Hematopoietic multipotent progenitor cell treated with erythropoietin and hydrocortisone succinate and interleukin-3 and kit ligand, for 8 days (in vitro differentiated cells): ENCODE data around the gene ARHGAP15.
A peak's percentile ranks its signal among the peaks of the same experiment; 100 is the strongest.

ENCODE experiments used
- DNase-seq: peaks from one replicate; pipeline ENCODE4 v3.0.0-alpha.2; 2015

ARHGAP15 gene

DNA sequence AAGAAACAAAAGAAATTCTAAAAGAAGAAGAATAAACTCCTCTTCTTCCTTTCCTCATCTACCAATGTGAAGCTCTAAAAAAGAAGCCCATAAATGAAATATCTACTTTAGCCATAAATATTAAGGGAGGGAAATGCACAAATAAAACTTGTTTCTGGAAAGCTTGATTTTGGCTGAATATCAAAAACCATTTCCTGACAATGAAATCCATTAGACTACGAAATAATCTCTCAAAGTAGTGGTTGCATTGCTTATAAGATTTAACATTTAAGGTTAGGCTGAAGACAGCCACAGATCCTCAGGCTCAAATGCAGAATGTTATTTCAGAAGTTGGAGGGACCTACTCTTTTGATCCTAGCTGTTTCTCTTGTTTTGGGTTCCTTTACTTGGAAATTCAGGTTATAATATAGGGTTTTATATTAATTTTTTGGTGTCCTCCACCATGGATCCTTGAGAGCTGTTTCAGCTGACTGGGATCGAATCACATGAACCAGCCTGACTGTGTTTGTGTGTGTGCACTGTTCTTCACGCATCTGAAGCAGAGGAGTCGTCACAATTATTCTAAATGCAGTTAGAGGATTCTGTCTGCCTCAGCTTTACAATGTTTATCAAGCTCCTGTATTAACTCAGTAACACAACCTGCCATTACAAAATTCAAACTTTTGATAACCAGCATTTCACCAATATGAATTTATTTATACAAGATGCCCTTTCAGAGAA lies 474.8 kb downstream of the ARHGAP15 start:
- no peak for DNase-seq

DNA sequence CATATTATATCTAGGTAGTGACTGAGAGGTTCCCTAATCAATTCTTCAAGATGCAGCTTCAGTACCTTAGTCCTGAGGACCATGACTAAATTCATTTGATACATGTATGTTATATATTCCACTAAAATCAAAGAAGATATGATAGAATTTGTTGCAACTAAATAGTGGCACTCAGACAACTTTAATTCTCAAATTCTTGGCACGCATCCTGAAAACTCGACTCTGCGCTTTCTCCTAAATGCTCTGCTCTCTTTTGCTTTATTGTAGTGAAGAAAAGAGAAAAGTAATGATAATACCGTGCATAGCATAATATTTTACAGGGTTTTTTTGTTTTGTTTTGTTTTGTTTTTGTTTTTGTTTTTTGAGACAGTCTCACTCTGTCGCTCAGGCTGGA lies 475.3 kb downstream of the ARHGAP15 start:
- DNase-seq: no peak

- DNase-seq: no peak
Observed at GRCh38 chr2:143607231-143608062, 478.2 kb downstream of the ARHGAP15 start.

DNA sequence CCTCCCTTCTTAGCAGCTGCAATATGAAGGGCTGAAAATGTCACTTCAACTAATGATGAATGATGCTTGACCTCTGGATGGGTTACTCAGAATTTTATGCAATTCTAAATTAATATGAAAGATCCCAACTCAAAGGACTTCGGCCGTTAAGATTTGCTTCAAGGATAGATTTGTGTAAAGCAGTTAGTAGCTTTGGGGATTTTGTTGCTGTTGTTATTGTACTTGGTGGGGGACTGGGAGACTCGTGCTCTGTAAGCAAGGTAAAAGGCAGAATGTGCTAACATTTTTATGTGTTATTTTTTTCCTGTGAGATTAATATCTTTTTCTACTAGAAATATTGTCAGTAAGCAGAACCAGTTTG lies 478.8 kb downstream of the ARHGAP15 start:
- DNase-seq: no peak

DNA sequence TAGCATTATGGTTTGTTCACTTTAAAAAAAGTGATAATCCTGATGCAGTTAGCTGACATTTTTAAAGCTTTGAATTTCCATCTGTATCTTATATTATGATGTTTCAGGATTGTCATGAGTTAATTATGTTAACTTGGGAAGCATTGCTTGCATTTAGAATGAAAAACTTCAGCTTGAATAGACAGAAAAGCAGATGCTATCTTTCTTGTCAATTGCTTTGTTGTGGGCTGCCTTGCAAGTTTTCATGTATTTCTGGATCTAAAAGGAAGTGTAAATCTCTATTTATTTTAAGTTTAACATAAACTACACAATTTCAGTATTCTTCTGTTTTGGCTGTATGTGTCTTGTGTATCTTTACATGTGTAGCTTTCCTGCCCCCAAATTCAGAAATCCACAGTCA lies 479.5 kb downstream of the ARHGAP15 start:
- no peak for DNase-seq

DNA sequence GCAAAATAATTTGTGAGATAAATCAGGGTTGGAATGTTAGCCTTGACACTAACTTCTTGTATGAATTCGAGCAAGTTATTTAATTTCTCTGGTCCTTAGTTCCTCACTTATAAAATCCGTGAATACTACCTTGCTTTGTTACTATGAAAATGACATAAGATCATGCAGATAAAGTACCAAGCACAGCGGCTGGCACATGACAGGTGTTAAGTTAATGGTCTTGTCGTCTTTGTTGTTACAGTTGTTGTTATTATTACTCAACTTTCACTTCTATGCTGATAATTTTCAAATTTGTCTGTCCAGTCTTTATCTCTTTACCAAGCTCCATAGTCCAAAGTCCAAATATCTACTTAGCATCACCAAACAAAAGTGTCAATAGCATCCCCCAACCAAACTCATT lies 482.1 kb downstream of the ARHGAP15 start:
- no peak for DNase-seq

DNA sequence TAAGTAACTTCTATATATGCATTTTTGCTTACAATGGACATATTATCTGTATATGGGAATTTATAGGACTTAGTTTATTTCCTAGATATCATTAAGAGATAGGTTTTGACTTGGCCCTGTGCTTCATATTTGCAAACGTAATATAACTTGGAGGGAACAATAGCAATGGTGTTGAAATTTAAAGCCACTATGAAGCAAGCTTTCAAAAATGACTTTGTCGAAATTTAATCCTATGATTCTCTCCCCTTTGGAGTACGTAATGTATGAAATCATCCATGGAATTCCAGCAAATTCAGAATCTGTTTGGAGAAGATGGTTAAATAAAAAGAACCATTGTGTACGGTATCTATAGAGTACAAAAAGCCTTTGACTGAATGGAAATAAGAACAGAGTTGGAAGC lies 486.3 kb downstream of the ARHGAP15 start:
- DNase-seq: no peak

- DNase-seq: no peak
Observed at GRCh38 chr2:143616452-143616851, 487.2 kb downstream of the ARHGAP15 start.

DNA sequence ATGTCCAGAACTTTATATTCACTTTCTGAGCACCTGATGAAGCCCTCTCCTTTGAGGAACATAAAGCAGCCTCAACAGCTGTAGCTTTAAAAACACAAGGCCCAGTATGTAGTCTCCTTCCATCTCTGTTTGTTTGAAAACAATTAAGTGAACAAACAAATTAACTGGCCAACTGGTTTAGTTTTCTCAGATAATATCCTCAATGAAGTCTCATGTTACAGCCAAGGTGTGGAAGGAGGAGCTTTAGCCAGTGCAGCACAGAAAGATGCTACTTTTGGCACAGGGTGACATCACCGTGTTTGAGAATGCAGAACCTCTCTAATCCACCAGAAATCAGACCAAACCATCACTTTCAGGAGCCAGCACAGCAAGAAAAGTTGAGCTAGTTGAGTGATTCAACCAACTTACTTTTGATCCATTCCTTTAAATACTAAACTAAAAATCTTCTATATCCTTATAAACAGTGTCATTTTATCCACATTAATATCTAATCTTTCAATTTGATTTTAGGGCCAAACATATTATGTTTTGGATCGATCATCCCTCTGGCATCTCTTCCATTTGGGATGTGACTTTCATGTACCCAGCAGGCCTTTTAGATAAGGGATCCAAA lies 488.7 kb downstream of the ARHGAP15 start:
- no peak for DNase-seq

- no peak for DNase-seq
Observed at GRCh38 chr2:143622106-143622505, 492.9 kb downstream of the ARHGAP15 start.

DNA sequence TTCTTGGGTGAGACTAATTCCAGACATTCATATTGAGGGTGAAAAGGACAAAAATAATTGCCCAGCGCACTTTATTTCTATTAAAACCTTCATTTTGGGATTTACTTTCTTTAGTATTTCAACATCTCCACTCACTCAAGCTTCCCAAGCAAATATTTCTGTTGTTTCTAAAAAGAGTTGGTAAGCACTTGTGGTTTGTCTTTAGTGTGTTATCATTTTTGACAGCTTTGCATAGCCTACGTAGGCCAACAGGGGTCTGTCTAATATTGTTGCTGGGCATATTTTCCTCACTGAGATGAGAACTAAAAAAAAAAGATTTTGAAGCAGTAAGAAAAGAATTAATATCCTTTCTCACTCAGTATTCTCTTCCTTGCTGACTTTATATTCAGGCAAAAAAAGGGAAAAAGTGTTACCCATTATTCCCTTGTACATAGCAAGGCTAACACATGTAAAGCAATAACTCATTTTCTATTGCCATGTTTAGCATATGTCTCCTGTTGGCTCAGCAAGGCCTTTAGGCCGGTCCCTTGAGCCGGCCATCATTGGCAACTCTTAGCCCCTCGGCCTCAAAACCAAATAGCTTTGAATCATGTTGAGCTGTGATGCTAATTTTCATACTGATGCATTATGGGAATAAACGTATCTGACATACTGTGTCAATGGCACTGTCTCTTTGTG lies 494.2 kb downstream of the ARHGAP15 start:
- peak; percentile 46 for DNase-seq

- DNase-seq: no peak
Observed at GRCh38 chr2:143623909-143624260, 494.7 kb downstream of the ARHGAP15 start.

DNA sequence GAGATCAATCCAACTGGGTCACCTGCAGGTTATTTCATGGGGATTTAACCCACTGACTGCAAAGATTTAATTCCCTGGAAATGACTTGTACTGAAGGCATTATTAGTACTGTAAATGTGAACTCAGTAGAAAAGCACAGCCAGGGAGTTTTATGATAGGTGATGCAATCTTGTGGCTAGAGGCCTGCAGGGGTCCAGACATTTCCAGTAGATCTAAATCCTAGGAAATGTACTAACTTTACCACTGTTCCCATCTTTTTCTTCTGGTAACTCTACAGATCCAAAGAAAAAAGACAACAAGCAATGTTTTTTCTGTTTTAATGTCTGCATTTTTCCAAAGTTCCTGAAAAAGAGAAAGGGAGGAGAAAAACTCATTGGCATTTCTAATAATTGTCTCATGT lies 500.1 kb downstream of the ARHGAP15 start:
- DNase-seq: no peak

DNA sequence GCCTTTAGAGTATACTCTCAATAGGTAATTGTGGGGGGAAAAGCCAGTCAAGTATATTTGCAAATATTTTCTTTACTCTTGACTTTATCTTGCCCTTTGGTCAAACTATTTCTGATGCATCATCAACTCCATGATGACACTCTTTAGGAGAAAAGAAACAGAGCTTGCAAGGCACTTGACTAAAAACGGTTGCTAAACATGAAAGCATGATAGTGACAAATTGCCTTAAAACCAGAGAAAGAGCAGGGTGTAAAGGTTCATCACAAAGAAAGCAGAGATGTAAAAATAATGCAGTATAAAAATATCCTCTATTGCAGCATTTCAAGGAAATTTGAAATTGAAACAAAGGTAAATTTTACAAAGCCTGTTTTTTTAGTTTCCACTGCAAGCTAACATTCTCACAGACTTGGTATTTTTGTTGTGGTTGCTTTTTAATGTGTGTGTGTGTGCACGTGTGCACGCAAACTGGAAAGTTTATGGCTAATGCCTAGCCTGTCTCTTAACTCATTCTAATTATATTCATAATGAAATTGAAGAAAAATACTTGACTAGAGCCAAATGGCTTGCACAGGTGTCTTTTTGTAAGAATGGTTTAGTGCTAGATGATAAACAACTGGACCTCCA lies 503.6 kb downstream of the ARHGAP15 start:
- DNase-seq: no peak

GRCh38 chr2:143633419-143633818 lies 504.2 kb downstream of the ARHGAP15 start:
- DNase-seq: no peak

GRCh38 chr2:143635302-143635701 lies 506.1 kb downstream of the ARHGAP15 start:
- no peak for DNase-seq

DNA sequence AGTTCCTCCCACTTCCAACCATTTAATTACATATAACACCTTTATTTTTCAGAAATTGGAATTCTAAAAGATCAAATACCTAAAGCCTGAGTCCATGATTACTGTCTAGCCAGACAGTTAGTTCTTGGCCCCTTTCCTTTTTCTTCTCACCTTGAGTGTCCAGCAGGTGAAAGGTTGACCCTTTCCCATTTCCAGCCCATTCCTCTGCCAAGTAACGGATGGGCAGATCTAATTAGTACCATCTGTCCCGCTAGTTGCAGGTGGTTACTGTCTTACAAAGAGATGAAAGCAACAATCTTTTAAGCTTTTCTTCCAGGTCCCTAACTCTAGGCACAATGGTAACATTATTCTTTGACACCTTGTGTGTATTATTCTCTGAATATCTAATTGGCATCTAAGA lies 506.7 kb downstream of the ARHGAP15 start:
- no peak for DNase-seq

GRCh38 chr2:143640826-143641225 lies 511.6 kb downstream of the ARHGAP15 start:
- no peak for DNase-seq

DNA sequence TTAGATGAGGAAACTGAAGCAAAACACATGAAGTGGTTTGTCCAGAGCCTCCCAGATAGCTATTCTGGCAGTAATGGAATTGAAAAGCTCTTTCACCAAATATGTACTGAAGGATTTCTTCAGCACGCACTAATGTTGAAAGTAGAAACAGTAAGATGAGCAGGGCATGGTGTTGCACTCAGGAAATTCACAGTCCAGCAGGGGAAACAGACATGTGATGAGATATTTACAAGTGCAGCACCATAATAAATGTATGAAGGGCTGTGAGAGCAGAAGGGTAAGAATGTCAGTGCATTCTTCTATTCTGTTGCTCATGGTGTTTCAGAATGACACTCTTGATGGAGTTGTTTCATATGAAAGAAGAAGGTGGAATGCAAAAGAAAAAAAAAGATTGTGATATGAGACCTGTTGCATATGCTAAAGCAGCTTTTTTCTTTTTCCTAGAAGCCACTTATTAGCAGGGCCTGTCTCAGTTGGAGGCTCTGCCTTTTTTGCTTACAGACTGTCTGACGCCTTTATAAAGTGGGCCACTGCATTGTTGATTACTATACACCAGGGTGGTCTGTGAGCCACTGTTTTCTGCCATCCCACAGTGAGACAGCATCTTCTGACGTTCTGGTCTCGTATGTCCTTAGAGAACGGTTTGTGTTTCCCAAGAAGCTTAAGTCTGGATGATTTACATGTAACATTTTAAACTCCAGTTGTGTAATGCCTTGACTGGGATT lies 516.9 kb downstream of the ARHGAP15 start:
- no peak for DNase-seq

DNA sequence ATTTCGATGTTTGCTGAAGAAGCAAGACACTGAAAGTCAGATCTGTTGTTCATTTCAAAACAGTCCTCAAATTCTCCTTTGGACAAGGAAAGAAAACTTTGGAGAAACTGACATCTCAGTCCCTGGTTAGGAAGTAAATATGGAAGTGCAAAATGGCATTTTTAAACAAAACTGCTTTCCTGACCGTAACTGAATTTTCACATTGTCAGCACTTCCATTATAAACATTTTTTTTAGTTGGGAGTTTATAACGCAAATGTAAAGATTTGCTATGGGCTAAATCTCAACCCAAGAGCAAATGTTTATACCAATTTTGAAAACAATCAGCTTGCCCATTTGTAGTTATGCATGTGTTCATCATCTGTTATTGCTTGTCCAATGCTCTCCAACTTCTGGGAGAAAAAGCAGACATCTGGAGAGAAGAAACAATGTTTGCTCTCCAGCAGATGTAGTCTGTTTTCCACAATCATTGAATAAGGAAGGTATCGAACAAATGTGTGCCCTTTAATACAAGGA lies 520.1 kb downstream of the ARHGAP15 start:
- no peak for DNase-seq

GRCh38 chr2:143652692-143653091 lies 523.5 kb downstream of the ARHGAP15 start:
- no peak for DNase-seq

- DNase-seq: no peak
Observed at GRCh38 chr2:143668234-143668633, 539.0 kb downstream of the ARHGAP15 start.
